ENCODE measurements around the gene TMEM132E.

Gene TMEM132E

DNA sequence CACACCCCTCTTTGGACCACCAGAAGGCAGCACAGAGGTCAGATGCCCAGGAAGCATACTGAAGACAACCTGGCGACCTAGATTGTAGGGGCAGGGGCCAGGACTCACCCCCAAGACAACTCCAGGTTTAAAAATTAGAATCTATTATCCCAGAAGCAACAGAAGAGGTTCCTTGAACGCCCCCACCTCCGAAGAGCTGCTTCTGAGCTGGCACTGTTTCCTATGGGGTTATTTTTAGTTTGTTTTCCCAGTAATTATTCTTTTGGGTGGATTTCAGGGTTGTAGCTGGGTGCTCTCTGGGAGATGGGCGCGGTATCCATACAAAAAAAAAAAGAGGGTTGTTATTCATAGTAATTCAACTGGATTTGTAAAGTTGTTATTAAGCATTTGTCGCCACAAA is 10.4 kb upstream of the TMEM132E start:
- DNase-seq (ENCODE audit: low read depth in 2 of 2) = no peak

DNA sequence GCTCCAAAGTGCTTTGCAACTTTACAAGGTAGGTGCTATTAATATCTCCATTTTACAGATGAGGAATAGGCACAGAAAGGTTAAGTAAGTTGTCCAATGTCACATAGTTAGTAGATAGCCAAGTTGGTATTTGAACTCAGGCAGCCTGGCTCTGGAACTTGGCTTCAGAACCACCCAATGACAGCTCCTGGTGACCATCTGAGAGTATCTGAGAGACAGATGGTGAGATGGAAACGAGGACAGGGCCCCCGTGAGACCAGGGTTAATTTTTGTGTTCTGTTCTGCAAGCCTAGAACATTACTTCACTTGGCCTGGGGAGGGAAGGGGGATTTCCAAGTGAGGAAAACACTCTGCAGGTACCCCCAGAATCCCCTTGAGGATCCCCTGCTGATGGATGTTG is 9.8 kb upstream of the TMEM132E start:
- DNase-seq (ENCODE audit: low read depth in 2 of 2) = no peak

DNA sequence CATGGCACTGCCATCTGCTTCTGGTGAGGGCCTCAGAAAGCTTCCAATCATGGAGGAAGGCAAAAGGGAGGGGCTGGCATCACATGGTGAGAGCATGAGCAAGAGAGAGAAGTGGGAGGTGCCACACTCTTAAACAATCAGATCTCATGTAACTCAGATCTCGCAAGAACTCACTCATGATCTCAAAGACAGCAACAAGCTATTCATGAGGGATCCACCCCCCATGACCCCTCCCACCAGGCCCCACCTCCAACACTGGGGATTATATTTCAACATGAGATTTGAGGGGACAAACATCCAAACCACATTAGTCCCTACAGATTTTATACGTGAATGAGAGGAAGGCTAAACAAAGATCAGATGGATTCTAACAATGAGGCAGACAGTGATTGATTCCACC is 8.9 kb upstream of the TMEM132E start:
- DNase-seq (ENCODE audit: low read depth in 2 of 2) = no peak

DNA sequence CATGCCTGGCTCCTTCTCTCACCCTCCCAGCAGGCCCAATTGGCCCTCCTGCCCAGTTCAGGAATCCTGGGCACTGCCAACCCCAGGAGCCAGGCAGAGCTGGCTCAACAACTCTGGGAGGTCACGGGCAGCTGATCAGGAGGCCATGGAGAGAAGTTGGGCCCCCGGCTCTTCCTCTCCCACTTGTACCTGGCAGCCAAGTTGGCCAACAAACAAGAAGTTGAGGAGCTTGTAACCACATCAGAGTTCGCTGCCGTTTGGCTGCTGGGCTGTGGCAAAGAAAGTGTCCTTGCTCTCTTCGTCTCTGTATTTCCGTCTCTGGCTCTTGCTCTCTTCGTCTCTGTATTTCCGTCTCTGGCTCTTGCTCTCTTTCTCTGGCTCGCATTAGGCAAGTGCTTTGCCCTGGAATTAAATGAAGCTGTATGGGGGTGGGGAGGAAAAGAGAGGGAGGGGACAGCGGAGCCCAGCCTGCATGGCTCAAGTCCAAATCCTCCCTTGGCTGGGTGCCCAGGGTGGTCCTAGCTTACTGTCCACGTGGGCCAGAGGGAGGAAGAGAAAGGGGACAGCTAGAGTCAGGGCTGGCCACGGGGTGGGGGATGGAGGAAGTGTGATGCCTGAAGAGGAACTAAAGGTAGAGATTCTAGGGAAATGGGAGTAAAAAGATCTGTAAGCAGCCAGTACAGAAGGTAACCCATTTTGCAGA is 7.8 kb upstream of the TMEM132E start:
- DNase-seq (ENCODE audit: low read depth in 2 of 2) = no peak

DNA sequence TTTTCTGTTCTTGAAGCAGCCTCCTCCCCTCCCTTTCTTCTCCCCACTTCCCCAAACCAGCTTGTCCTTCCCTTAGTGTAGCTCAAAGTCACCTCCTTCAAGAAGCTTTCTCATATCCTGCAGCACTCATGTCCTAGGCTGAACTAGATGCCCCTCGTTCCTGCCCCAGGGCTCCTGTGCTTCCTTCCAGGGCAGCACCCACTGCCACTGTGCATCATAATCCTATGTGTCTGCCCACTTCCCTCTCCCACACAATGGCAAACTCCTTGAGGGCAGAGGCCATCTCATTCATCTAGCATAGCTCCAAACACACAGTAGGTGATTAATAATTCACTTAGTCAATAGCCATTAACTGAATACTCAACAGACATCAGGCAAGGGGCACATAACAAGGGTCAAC is 6.9 kb upstream of the TMEM132E start:
- no peak for DNase-seq (ENCODE audit: low read depth in 2 of 2)

DNA sequence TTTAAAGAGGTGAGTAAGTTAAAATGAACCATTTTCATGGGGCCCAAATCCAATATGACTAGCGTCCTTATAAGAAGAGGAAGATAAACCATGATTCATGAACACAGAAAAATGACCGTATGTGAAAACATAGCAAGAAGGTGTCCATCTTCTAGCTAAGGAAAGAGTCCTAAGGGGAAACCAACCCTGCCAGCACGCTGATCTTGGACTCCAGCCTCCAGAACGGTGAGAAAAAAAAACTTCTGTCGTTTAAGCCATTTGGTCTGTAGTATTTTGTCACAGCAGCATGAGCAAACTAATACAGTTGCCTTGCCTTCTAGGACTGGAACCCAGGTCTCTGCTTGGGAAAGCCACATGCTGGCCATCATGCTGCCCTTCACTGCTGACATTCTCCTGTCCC is 4.2 kb upstream of the TMEM132E start:
- DNase-seq (ENCODE audit: low read depth in 2 of 2) = no peak

DNA sequence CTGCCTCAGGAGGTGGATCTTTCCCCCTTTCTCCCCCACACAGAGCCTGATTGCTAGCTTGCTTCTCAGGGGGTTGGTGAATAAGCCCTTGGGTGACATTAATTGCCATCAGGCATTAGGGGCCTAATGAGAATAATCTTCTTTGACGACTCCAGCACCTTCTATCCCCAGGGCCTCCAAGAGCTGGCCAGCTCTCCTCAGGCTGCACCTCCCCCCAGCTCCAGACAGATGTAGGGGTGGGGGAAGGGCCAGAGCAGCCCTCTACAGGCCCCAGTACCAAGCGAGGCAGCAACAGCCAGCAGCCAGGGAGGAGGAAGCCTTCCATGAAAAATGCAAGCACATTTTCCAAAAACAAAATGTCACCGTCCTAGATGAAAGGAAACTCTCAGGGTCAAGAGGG is 1.4 kb upstream of the TMEM132E start:
- DNase-seq (ENCODE audit: low read depth in 2 of 2) = no peak

DNA sequence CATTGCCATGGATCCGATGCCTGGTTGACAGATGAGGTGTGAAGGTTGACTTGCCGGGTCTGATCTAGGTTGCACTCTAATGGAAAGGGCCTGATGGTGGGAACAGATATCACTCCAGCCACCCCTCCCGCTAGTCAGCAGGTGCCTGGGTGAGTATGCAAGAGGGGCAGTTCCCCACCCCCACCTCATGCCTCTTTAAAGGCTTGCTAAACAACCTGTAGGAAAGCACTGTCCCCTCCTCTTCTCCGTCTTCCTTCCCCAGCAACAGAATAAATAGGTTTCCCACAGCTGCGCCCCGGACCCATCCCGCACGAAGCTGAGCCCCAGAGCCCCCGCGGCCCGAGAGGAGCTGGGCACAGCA is 746 bp upstream of the TMEM132E start:
- no peak for DNase-seq (ENCODE audit: low read depth in 2 of 2)

DNA sequence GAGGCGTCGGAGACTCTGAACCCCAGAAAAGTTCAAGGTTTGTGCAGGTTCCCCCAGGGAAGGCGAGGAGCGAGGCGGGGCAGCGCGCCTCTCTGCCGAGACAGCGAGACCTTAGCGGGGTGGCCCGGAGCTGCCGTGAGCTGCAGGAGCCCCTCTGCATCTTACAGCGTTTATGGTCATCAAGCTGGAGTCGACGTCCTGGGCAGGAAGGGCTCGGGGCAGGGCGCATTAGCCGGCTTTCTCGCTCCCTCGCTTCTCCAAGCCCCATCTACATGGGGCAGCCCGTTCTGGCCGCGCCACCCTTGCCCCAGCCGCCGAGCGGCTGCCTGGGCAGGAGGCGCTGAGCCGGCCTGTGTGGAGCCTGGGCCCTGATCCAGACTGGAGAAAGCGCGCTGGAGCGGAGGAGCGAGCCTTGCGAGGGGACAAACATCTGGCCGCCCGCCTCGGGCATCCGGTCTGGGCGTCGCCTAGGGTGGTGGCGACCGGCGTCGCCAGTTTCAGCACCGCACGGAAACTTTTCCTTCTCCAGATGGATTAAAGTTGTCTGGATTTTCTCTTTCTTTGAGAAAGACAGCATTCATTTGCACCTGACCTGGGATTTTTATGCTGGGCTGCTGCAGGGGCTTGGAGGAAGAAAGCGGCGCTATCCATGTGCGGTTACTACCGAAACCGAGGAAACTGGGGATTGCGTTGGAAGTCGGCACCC is 750 bp downstream of the TMEM132E start:
- no peak for DNase-seq (ENCODE audit: low read depth in 2 of 2)

DNA sequence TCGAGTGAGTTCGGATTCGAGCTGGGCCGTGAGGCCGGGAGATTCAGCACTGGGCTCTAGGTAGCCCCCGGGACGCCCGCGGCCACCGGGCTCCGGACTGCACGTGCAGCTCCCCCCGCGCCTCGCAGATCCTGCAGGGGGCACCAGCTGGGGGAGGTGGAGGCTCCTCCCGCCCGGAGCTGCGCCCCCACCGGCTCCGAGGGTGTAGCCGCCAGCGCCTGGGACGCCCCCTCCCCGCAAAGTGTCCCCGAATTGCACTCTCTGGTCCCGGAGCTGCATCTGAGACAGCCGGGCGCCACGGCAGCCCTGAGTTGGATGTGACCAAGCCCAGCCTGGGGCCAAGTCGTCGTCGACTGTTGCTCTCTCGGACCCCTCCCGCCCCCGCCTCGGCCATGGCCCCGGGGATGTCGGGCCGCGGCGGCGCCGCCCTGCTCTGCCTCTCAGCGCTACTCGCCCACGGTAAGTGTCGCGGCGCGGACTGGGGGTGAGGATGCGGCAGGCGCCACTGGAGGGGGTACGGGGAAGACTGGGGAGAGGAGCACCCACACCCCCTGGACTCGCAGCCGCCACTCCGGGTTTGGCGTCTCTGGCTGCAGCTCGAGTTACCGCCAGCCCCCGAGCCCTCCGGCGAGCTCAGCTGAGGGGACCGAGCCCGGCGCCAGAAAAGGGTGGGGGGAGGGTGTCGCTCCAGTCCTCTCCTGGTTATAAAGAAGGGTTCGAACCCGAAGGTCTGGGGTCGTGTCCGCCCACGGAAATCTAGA is 1.5 kb downstream of the TMEM132E start:
- no peak for DNase-seq (ENCODE audit: low read depth in 2 of 2)

DNA sequence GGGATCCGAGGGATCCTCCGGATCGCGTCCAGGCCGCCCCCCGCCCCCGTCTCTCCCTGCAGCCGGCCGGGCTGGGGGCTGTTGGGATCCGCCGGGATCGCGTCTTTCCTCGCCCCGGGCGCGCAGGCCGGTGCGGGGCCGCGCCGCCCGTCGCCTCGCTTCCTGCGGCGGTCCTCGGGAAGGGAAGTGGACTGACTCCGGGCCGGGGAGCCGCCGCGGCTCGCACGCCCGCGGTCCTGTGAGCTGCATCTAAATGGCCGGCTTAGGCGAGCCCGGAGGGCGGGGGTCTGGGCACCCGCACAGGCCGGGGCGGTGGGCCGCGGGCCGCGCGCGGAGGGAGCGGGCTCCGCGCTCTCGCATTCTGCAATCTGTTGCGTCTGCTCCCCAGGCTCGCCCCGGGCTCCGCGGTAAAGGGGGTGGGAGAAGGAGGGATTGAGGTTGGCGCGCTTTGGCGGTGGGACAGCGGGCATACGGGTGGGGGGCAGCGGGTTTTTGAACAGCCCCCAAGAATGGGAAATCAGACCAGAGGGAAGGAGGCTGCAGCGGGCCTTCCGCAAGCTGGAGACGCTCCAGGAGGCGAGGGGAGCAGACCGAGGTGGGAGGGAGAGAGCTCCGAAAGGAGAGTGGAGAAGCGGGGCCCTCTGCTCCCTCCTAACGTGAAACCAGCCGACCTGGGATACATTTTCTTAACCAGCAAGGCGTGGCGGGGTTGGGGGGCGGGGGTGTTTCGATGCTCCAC is 2.2 kb downstream of the TMEM132E start:
- DNase-seq (ENCODE audit: low read depth in 2 of 2) = no peak

DNA sequence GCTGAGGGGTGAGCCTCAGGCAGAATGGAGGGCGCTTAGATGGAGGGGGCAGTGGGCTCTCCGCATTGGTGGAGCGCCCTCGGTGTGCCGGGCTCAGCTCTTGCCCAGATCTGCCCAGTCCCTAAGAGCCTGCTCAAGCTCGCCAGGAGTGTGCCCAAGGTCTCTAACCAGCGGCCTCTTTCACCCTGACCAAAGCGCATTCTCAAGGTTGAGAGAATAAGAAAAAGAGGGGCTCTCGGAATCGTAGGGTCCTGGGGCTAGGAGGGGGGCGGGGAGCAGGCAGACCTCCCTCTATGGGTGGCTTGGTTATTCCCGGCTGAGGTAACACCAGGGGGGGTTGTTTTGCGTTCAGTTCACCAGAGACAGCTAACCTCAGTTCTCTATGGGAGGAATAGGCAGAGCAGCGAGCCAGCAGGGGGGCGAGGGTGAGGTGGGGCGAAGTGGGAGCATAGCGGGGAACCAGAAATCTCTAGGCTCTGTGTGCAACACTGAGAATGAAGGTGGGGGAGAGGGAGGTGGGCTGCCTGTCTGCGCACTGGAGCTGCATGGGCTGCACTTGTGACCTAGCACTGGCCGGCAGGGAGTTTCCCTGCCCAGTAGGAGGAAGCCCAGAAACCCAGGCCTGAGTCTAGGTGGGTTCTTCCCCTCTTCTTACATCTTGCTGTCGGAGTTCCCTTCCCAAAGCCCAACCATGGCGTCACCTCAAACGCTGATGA is 3.0 kb downstream of the TMEM132E start:
- DNase-seq (ENCODE audit: low read depth in 2 of 2) = no peak

DNA sequence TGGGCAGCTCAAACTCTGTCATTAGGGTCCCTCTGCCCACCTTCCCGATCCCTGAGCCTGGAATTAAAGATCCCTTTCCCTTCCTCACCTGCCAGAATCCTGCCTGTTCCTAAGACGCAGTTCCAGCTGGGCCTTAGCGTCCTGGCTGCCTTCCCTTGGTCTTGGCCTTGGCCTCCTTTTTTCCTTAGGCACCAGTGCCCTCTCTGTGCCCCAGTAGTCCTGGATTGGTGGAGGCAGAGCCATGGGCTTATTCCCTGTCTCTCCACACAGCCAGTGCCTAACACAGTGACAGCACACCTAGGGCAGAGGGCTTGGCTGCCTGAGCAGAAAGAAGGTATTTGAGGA is 3.5 kb downstream of the TMEM132E start:
- DNase-seq (ENCODE audit: low read depth in 2 of 2) = no peak

DNA sequence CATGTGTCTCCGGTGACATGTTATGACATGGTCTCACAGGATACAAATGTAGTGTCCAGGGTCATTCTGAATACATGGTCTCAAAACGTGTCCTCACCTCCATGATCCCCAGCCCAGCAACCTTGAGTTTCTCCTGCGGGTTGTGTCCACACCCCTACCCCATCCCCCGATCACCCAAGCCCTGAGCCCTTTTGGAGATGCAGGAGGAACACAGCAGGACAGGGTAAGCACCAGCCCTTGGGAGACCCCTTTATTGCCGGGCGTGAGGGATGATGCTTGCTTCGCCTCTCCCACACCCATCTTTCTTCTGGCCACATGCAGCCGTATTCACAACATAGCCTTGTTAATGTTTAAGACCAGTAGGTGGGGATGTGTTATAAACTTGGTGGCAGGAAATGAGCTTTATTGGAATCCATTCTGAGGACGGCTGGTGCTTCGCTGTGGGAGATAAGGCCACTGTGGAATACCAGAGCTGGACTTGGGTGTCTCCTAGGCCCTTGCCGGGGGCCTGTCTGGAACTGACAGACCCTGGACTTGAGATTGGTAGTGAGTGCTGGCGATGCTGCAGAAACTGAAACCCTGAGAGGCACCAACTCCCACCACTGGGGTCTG is 5.5 kb downstream of the TMEM132E start:
- DNase-seq (ENCODE audit: low read depth in 2 of 2) = no peak

DNA sequence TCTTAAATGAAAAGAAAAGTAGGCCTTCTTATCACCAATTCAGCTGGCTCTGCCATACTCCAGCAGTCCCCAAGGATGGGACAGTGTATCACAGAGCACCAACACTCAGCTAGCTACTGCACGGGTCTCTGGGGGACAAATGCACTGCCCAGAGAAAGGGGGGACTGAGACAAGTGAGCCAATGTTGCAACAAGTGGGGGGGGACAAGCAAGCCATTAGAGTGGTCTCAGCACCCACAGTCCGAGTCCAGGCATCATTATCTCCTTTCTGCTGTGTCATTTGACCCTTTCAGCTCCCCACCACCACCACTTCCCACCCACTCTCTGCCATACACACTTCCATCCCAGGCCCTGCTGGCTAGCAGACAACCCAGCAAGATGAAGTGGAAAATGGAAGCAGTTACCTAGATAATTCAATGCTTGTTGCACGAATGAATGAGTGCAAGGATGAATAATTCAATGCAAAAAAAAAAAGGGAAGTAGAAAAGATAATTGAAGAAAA is 7.0 kb downstream of the TMEM132E start:
- no peak for DNase-seq (ENCODE audit: low read depth in 2 of 2)

DNA sequence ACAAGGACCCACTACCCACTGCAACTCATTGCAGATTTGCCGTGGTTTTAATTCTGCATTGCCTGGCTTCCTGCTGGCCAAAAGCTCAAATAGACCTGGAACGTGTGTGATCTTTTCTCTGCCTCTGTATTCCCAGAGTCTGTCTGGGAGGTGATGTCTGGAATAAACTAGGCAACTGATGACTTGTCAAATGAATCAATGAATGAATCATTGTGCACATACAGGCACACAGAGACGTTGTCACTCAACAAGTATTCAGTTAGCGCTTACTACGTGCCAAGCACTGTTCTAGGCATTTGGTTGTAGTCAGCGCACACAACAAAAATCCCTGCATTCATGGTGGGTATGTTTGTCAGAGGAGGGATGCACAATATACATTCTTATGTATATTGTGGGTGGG is 8.9 kb downstream of the TMEM132E start:
- no peak for DNase-seq (ENCODE audit: low read depth in 2 of 2)

DNA sequence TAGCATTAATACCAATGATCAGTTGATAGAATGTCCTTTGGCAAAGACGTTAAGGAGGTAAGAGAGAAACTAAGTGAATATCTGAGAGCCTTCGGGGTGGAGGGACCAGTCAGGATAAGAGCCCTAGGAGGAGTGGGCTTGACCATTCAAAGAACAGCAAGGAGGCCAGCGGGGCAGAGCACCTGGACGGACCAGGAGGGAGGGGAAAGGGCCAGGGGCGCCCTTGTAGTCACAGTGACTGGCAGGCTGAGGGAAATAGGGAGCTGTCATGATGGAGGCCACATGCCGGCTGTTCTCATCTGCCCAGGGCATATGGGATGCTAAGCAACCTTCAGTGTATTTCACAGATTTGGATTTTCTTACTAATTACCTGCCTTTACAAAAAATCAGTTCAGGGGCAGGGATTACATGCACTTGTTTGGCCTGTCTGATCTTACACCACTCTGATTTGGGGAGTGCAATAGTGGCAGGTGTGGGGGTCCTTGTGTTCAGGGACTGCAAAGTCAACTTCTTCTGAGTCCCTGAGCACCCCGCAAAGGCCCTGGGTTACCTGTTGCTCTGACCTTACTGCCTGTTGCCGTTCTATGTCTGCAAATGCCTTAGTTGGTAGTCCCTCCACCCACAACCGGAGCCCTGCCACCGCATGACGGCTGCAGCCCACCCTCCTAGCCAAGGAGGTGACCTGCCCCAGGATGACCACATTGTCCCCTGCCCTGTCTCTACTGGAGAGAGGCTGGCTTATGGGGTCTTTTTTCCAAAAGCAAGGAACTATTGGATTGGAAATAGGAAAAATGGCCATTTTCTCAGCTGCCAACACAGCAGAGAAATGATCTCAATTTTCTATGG is 10.0 kb downstream of the TMEM132E start:
- DNase-seq (ENCODE audit: low read depth in 2 of 2) = no peak

DNA sequence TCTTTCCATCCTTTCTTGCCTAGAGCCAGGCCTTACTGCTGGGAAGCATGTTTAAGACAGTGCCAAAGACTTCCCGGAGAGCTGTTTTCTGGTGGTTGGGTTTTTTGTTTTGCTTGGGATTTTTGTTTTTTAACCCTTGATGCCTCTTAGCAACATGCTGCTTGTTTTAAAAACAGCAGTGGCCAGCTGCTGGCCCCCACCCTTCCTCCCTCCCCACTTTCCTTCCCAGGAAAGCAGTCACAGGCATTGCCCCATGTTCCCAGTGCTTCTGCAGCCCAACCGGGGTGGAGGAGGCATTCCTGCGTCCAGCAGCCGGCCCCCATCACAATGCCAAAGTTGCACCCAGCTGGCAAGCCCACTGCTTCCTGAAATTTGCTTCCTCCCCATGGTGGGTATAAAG is 12.6 kb downstream of the TMEM132E start:
- no peak for DNase-seq (ENCODE audit: low read depth in 2 of 2)

DNA sequence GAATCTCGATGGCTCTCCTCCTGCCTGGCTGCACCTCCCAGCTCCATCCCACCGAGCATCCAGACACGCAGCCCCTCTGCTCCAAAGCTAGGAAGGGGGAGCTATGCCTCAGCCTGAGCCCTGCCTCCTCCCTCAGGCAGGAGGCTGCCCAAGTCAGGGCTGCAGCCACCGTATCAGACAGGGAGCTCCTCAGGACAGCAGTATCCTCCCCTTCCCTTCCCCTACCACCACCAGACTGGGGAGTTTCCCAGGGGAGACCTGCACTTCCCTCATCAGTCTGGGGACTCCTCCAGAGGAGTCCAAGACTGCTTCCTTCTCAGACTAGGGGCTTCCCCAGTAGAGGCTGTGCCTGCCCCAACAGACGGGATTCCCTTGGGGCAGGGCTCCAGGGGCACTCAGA is 17.5 kb downstream of the TMEM132E start:
- no peak for DNase-seq (ENCODE audit: low read depth in 2 of 2)

DNA sequence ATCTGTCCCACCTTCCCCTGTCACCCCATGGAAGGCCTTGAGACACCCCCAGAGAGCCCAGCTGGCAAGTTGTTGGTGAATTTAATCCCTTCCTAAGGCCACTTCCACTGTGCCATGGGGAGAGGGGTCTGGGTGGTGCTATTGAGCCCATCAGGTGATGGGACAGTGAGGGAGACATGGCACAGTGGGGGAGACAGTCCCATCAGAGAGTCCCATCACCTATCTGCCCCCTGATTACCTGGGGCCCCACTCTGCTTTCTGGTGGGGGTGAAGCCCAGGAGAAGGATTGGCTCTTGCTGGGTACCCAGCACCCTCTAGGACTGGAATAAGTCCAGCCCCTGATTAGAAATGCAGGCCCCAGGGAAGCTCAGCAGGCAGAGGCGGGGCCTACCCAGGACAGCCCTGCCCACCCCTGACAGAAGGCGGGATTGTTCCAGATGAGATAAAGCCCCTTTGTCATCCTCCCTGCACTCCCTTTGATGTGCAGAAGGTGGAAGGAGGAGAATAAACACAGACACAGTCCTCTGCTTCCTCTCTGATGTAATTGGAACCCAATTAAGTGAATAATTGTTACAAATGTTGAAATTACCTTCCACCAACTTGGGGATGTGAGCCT is 18.9 kb downstream of the TMEM132E start:
- DNase-seq (ENCODE audit: low read depth in 2 of 2) = no peak
